Activated effector memory CD4-positive, alpha-beta T cell treated with anti-CD3 and anti-CD28 coated beads, Interleukin-2, amount 50 U/mL, for 16 hours (primary cell): ENCODE data around the gene BAIAP2L1.
"Not testable (repeated sequence)": the region's sequence is repeated elsewhere in the genome, so short reads cannot be mapped to it uniquely, and the experiment has no call there.

Source experiments
- DNase-seq: peaks from one replicate; pipeline ENCODE4 v3.0.0-alpha.2; 2020

The BAIAP2L1 gene

DNA sequence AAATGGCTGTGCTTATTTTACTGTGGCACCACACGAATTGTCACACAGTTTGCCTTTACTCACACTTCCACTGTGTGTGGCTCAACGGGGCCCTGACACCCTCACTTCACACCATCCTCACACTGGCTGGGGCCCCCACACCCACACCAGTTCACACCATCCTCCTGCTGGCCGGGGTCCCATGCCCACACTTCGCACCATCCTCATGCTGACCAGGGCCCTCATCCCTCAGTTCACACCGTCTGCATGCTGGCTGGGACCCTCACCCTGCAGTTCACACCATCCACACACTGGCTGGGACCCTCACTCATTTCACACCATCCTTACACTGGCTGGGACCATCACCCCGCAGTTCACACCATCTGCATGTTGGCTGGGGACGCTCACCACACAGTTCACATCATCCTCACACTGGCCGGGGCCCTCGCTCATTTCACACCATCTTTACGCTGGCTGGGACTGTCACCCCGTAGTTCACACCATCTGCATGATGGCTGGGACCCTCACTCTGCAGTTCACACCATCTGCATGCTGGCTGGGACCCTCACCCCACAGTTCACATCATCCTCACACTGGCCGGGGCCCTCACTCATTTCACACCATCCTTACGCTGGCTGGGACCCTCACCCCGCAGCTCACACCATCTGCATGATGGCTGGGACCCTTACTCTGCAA, 83.4 kb downstream of the BAIAP2L1 start:
- DNase-seq: no peak

GRCh38 chr7:98315994-98316527, 84.8 kb downstream of the BAIAP2L1 start:
- not testable (repeated sequence) for DNase-seq

DNA sequence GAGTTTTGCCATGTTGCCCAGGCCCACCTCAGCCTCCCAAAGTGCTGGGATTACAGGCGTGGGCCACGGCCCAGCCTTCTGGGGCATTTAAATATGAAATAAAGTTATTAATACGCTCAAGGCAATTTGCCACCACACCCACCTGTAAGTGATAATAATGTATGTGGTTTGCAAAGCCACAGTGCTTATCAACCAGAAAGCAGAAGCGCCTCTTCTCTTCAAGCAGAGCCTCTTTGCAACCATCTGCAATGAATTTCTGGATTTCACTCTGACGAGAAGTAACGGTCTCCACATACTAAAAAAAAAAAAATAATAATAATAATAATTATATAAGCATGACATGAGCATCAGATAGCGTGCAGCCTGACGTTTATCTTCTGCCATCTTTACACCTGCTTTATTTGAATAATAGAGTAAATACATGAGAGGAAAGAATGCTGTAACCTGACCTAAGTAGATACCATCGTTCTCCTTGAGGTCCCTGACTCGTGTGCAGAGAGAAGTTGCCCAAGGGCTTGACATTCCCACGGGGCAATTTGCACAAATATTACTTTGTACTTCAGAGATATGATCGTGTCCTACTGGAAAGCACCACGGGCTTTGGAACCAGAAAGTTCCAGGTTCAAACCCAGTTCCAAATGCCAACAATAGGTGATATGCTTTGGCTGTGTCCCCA, 85.4 kb downstream of the BAIAP2L1 start:
- DNase-seq: no peak

DNA sequence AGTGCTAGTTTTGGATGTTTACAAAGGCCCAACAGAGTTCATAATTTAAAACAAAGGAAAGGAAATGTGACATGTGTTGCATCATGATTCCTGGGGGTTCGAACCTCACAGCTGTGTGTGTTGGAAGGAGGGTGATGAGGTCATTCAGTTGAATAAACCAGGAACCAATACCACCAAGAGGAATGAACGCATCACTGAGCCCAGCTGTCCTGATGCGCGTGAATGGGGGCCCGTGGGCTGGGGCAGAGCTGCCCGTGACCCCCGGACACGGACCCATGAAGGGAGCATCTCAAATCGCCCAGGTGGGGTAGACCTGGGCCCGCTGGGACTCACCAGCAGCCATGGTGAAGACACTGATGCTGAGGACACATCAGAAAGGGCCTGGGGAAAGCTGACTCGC, 86.4 kb downstream of the BAIAP2L1 start:
- no peak for DNase-seq

- DNase-seq: no peak
Observed at GRCh38 chr7:98312201-98312600, 88.7 kb downstream of the BAIAP2L1 start.

DNA sequence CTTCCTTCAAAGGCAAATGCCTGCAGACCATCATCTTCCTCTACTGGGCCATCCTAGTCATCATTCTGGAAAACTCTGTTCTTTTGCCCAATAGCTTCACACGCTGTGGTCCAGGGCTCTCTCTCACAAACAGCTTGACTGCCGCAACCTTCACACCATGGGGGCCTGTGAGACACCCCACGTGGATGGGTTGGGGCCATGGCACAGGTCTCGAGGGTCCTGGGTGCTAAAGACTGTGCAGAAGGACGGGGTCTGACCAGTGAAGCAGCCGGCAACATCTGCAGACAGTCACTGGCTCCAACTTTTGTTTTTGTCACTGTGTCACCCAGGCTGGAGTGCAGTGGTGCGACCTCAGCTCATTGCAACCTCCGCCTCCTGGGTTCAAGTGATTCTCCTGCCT, 91.3 kb downstream of the BAIAP2L1 start:
- no peak for DNase-seq

DNA sequence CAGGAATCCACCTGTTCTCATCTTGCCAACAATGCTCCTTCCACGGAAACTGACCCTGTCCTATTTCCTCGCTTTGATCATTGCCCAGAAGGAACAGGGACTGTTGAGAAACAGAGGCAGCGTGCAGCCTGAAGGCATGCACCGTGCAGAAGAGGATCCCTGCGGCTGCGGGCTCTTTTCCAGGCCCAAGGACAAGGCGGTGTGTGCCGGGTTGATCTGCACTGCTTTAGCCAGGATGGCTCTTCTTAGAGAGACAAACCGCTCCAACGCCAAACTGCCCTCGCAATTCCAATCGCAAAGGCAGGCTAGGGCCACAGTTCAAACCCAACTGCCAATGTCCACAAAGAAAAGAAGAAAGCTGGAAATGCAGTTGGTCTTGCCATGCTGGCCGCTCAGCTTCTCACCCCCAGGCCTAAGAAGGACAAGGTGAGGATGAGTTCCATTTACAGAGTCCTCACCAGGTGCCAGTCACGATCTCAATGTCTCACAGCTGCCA, 92.9 kb downstream of the BAIAP2L1 start:
- no peak for DNase-seq

DNA sequence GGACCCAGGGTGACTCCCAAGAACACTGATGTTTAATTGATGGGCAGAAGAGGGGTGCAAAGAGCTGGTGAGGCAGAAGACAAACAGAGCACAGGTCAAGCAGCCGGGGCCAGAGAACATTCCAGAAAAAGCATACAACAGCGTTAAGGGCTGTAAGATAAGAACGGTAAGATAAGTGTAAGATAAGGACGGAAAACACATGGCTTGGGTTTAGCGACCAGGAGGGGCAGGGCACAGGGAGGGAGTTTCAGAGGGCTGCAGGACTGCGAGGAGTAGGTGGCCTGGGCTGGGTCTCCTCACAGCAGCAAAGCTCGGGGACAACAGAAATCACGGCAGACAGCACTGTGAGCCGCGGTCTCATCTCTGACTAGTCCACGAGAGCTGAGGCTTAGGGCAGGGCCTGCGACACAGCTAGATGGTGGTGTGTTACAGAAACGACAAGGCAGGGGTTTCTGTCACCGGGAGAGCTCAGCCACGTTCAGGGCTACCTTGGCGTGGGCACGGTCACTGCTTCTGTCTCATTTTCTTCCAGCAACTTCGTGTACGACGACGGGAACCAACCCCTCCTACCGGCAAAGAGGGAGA, 94.8 kb downstream of the BAIAP2L1 start:
- DNase-seq: no peak

DNA sequence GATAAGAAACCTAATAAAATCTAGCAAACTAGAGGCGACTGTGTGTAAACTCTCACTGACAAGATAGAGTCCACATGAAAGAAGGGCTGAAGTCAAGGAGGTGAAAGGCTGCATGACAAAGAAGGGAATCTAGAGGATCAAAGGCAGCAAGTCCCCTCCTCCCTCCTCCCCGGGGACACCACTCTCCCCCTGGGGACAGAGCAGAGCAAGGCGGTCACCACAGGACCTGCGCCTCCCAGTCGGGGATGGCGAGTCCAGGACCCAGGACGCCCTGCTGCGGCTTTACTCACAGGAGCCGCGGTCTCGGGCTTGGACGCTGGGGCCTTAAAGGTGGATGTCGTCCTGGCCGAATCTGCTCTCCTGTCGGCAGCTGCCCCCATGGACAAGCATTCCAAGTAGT, 97.0 kb downstream of the BAIAP2L1 start:
- DNase-seq: no peak

DNA sequence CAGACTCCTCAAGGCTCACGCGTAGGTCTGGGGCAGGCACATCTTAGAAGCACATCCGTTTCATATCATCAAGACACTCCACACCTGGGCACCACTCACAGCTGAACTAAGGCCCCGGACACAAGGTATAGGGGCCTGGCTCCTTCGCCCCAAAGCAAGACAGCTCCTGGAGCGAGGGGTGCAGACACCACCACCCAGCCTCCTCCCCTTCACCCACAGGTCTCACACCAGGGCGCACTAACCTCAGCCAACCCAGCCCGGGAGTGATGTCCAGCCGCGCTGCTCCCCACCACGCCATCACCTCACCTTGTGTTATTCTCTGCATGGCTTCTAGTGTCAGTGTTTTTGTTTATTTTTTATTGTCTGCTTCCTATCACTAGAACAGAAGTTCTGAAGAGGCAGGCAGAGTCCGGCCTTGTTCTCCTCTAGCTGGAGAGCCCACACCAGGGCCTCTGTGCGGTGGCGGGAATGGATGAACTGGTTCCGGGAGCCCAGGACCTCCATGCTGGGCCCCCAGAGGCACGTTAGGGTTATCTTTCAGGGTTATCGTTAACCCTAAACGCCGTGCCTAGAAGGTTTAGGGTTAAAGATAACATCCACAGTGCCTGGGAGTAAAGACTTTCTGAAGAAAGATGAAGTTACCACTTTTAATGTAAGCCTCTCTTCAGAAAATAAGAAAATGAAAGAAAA, 97.6 kb downstream of the BAIAP2L1 start:
- DNase-seq: no peak

GRCh38 chr7:98301693-98302470, 99.0 kb downstream of the BAIAP2L1 start:
- no peak for DNase-seq

- no peak for DNase-seq
Observed at GRCh38 chr7:98300595-98301372, 100.1 kb downstream of the BAIAP2L1 start.

DNA sequence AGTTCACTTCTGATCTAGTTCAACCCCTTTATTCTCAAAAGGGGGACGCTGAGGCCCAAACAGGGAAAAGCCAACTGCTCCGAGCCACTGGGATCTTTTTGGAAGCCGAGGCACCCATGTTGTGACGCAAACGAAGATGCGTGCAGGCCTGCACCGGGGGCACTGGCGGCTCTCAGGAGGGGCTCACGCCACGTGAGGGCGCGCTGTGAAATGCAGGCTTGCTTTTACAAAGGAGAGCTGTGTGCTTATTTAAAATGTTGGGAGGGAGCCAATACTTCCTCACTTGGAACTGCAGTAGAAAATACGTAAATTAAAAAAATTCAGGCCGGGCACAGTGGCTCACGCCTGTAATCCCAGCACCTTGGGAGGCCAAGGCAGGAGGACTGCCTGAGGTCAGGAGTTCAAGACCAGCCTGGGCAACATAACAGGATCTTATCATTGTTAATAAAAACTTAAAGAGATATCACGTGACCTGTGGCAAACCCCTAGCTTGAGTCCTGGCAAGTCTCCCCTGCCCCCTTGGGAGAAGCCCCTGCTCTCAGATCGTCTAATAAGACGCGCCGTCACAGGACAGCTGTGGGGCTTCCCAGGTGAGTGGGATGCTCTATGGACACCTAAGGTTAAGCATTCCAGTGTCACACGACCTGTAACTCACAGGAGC, 103.1 kb downstream of the BAIAP2L1 start:
- DNase-seq: no peak

- no peak for DNase-seq
Observed at GRCh38 chr7:98296833-98297232, 104.1 kb downstream of the BAIAP2L1 start.

GRCh38 chr7:98295467-98296192, 105.3 kb downstream of the BAIAP2L1 start:
- DNase-seq: no peak

GRCh38 chr7:98294798-98295382, 106.0 kb downstream of the BAIAP2L1 start:
- peak; percentile 68 for DNase-seq

GRCh38 chr7:98294326-98294725, 106.6 kb downstream of the BAIAP2L1 start:
- DNase-seq: no peak

GRCh38 chr7:98293746-98294145, 107.1 kb downstream of the BAIAP2L1 start:
- DNase-seq: no peak

GRCh38 chr7:98293265-98293664, 107.6 kb downstream of the BAIAP2L1 start:
- DNase-seq: no peak

DNA sequence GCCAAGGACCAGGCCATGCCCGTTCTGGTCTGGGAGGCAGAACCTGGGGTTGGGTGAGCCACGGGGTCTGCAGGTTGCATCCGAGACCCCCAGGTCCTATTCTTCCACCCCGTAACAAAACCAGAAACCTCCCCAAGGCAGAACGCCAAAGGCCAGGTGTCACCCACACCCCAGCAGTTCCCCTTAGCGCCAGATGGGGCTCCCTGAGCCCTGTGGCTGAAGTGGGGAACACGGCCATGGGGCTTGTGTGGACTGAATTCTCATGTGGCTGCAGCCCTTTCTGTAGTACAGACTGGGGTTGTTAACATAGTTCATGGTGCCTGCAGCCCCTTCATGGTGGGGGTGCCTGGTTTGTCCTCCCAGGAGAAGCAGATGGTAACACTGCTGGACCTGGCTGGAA, 109.2 kb downstream of the BAIAP2L1 start:
- DNase-seq: no peak
